Erythroblast (primary cell): Measurements from ENCODE around the gene NUDT21.
A peak's percentile ranks its signal among the peaks of the same experiment; 100 is the strongest.
"Not testable (repeated sequence)": the region's sequence is repeated elsewhere in the genome, so short reads cannot be mapped to it uniquely, and the experiment has no call there.

ENCODE experiments used
- DNase-seq, 2 experiments: peaks; one replicate each; lab custom pipeline; 2025; lab: John Stamatoyannopoulos, UW
- GATA1 ChIP-seq: IDR thresholded peaks from 2 replicates; pipeline ENCODE4 v1.6.1; 2011; ENCODE audit warnings: low read depth, mild to moderate bottlenecking, control low read depth, low read length, moderate library complexity
- POLR2A ChIP-seq: IDR thresholded peaks from 2 replicates; pipeline ENCODE4 v1.6.1; 2011; ENCODE audit warnings: mild to moderate bottlenecking, low read length

The NUDT21 gene

DNA sequence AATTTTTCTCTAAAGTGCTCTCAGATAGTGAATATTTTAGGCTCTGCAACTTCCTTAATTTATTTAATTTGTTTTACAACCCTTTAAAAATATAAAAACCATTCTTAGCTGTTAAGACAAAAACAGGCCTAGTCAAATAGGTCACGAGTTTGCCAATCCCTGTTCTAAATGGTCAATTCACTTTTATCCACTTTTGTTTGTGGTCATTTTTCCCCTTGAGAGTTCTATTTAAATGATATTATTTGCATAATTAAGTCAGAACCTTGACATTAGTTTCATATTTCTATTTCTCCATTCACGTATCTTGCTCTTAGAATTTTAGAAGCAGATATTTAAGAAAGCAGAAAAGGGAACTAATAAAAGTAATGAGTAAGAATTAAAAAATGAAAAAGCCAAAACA lies 29.8 kb downstream of the NUDT21 start:
- TF ChIP-seq POLR2A (no peak), GATA1 (no peak)
- DNase-seq, result no peak

- TF ChIP-seq POLR2A (no peak), GATA1 (no peak)
- DNase-seq, result no peak
These were observed 30.5 kb downstream of the NUDT21 start for GRCh38 chr16:56420613-56421012.

DNA sequence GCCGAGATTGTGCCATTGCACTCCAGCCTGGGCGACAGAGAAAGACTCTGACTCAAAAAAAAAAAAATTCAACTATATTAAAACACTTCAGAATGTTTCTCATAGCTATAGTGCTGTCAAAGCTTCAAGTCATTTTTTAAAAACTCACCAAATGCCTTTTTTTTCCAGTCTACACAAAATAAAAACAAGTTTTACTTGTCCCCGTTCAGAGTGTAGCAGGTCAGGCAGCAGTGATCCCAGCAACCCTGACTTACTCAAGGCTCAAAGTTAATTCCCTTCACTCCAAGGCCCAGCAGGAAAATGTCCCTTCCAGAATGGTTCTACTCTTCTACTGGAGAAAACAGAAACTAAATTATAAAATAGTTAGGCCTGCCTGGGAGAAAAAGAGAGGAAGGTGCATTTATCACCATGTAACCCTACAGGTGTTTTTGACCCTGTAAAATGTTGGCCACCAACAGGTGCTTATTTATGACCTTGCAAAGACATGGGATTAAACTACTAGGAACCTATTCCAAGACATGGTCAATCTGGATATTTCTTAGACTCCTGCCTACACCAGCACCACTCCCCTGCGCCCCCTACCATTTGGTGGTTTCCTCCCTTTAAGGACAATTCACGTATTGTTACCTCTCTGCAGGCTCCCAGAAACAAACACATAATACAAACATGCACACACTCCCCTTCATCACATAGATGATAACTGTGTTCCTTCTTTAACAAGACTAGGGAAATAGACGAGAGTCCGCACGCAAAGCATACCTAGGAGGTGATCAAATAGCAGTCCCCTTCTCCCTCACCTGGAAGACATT lies 31.2 kb downstream of the NUDT21 start:
- TF ChIP-seq GATA1, result no peak
- no peak for TF ChIP-seq POLR2A
- DNase-seq, result peak in 1 of 2 experiments; percentile 14

- no peak for DNase-seq
- no peak for TF ChIP-seq GATA1
- no peak for TF ChIP-seq POLR2A
These were observed 34.0 kb downstream of the NUDT21 start for GRCh38 chr16:56417138-56417537.

DNA sequence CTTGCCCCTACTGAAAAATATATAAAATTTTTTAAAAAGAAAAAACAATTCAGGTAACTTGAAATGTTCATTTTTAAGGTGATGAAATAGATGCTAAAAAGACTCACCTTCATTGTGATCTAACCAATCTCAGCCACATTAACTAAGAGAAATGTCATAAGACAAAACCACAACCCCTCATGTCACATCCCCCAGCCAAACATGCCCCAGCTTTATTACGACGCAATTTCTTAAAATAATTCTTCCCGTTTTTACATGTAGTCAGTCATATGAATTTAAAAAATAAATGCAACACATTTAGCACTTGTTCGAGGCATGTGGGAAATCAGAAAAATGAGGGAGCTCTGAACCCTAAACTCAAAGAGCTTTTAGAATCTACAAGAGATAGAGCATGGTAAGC lies 35.3 kb downstream of the NUDT21 start:
- DNase-seq, result no peak
- TF ChIP-seq GATA1, result no peak
- no peak for TF ChIP-seq POLR2A

DNA sequence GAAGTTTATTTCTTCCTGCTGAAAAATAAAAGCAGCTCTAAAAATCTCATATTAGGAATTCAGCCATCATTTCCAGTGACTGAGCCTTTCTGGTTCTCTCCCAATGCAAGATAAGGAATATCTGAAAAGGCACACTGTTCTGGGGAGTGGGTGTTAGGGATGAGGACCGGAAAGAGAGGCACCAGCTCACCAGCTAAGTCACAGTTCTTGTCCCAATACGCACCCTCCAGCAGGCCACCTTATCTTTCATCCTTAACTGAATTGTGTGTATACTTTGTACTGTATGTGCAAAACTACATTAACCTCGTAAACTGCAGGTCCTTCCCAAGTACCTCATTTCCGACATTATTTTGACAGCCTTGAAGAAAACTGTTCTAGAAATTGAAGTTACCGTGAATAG lies 36.8 kb downstream of the NUDT21 start:
- no peak for TF ChIP-seq GATA1
- no peak for TF ChIP-seq POLR2A
- peak; percentile 13 for DNase-seq

DNA sequence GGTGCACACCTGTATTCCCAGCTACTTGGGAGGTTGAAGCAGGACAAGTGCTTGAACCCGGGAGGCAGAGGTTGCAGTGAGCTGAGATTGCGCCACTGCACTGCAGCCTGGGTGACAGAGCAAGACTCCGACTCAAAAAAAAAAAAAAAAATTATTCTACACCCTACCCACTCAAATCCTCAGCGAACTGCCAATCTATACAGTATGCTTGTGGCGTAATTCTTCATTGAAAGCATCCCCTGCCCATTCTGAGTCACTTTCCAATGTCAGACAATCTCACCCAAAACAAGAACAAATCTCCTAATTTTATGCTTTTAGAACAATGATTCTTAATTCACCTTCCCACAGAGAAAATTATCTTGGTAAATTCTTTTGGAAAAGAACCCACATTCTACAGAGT lies 37.8 kb downstream of the NUDT21 start:
- no peak for DNase-seq

DNA sequence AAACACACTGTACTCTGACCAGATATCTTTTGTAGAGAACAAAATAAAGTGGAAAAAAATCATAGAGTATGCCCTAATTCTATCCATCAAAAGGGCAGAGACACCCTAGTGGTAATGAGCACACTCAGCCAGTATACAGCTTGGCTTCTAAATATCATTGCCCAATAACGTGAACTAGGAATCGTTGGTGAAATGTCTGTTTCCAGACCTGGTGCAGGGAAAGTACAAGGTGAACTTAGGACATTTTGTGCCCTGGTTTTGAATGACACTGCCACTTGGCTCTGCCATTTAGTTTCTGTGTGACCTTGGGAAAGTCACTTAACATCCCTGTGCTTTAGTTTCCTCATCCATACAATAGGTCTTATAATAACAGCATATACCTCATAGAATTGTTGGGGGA lies 39.5 kb downstream of the NUDT21 start:
- TF ChIP-seq POLR2A, result no peak
- no peak for TF ChIP-seq GATA1
- DNase-seq, result no peak

More for the DNA sequence above, 37.8 kb downstream of the NUDT21 start:
- TF ChIP-seq GATA1, result no peak
- no peak for TF ChIP-seq POLR2A

DNA sequence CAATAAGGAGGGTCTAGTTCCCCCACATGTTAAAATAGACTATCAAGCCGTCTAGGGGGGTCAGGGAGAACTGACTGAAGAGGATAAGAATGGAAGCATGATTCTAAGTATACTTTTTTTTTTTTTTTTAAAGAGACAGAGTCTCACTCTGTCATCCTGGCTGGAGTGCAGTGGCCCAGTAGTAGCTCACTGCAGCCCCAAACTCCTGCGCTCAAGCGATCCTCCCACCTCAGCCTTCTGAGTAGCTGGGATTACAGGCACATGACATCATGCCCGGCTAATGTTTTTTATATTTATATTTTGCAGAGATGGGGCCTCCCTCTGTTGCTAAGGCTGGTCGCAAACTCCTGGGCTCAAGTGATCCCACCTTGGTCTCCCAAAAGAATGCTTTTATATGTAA lies 40.0 kb downstream of the NUDT21 start:
- TF ChIP-seq POLR2A, result no peak
- TF ChIP-seq GATA1, result no peak
- no peak for DNase-seq

GRCh38 chr16:56409195-56409594 lies 41.9 kb downstream of the NUDT21 start:
- DNase-seq, result no peak
- no peak for TF ChIP-seq GATA1
- no peak for TF ChIP-seq POLR2A

GRCh38 chr16:56408379-56409098 lies 42.6 kb downstream of the NUDT21 start:
- peak in 1 of 2 experiments; percentile 19 for DNase-seq
- TF ChIP-seq POLR2A (no peak), GATA1 (no peak)

- no peak for TF ChIP-seq GATA1
- no peak for TF ChIP-seq POLR2A
- DNase-seq, result no peak
These were observed 45.0 kb downstream of the NUDT21 start for GRCh38 chr16:56405977-56406672.

GRCh38 chr16:56401482-56401881 lies 49.6 kb downstream of the NUDT21 start:
- no peak for TF ChIP-seq POLR2A
- no peak for TF ChIP-seq GATA1
- peak; percentile 9 to 18 for DNase-seq

- DNase-seq, result no peak
These were observed 50.7 kb downstream of the NUDT21 start for GRCh38 chr16:56400458-56400857.

DNA sequence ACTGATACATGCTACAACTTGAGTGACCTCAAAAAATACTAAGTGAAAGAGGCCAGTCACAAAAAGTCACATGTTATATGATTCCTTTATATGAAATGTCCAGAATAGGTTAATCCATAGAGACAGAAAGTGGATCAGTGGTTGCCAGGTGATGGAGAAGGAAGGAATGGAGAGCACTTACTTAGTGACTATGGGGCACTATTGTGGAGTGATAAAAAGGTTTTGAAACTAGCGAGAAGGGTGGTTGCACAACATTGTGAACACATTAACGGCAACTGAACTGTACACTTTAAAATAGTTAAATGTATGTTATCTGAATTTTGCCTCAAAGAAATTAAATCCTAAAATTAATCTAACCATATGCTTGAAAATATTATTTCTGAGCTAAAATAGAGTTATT lies 51.6 kb downstream of the NUDT21 start:
- no peak for DNase-seq
- TF ChIP-seq GATA1 (no peak), POLR2A (no peak)

More at GRCh38 chr16:56400458-56400857, 50.7 kb downstream of the NUDT21 start:
- no peak for TF ChIP-seq GATA1
- no peak for TF ChIP-seq POLR2A

DNA sequence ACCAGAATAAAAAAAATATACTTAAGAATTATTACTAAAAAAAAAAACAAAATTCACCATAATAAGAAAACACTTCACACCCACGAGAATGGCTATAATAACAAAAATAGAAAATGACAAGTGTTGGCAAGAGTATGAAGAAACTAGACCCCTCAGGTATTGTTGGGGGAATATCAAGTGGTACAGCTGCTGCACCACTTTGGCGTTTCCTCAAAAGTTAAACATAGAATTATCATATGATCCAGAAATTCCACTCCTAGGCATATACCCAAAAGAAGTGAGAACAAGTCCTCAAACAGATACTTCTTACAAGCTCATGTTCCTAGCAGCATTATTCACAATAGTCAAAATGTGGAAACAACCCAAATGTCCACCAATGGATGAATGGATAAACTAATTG lies 52.1 kb downstream of the NUDT21 start:
- no peak for TF ChIP-seq GATA1
- TF ChIP-seq POLR2A, result no peak
- no peak for DNase-seq

GRCh38 chr16:56396724-56397123 lies 54.4 kb downstream of the NUDT21 start:
- DNase-seq, result not testable (repeated sequence)
